ENCODE measurements around the gene ARHGAP45. TPM values are rescaled to one million over a fixed set of nuclear protein-coding genes. Genes with fewer than 3 reads are reported as not detected.
A peak's percentile ranks its signal among the peaks of the same experiment; 100 is the strongest.

Gene ARHGAP45
- total RNA-seq, 1 experiment from 2014 or later: 31.5 TPM

GRCh38 chr19:1074544-1075283, 7.7 kb downstream of the ARHGAP45 start:
- DNase-seq: peak; percentile 97
- Histone ChIP-seq H3K4me1 (ENCODE audit: low read length) (peaks cover 39% of the 10 kb centered on the region), H3K27me3 (ENCODE audit: low read length) (no peaks in the 10 kb centered on the region), H3K9ac (ENCODE audit: low read length) (peak overlapping the region; percentile 81), H3K36me3 (ENCODE audit: insufficient read depth, low read length) (peaks cover 6% of the 10 kb centered on the region; the same call in 1 of the 2 replicates), H3K79me2 (ENCODE audit: low read length) (no peaks in the 10 kb centered on the region), H3K9me3 (ENCODE audit: low read length) (no peaks in the 10 kb centered on the region), H3K4me2 (ENCODE audit: low read depth, low read length, poor library complexity, severe bottlenecking) (peak overlapping the region; percentile 97), H2AFZ (ENCODE audit: low read length) (peak overlapping the region; percentile 76; the same call in 1 of the 2 replicates), H3K4me3 (ENCODE audit: low read length) (peak overlapping the region; percentile 78), H3K9me2 (replicated peaks; ENCODE audit: insufficient read depth, low read length) (no peaks in the 10 kb centered on the region), H4K20me1 (ENCODE audit: insufficient read depth, low read depth, low read length) (peaks cover 5% of the 10 kb centered on the region; the same call in 1 of the 2 replicates), H3K27ac (ENCODE audit: low read length) (peak overlapping the region; percentile 90)

- Histone ChIP-seq H3K27me3 (ENCODE audit: low read length) (no peaks in the 10 kb centered on the region), H3K4me3 (ENCODE audit: low read length) (no peak overlapping the region), H3K9me3 (ENCODE audit: low read length) (no peaks in the 10 kb centered on the region), H3K9ac (ENCODE audit: low read length) (0 out of 2 replicates have a peak overlapping the region, but pooled peaks have one; percentile 81), H2AFZ (ENCODE audit: low read length) (no peak overlapping the region), H4K20me1 (ENCODE audit: insufficient read depth, low read depth, low read length) (peaks cover 5% of the 10 kb centered on the region; the same call in 1 of the 2 replicates), H3K27ac (ENCODE audit: low read length) (peak overlapping the region; percentile 90), H3K4me2 (ENCODE audit: low read depth, low read length, poor library complexity, severe bottlenecking) (no peak overlapping the region), H3K36me3 (ENCODE audit: insufficient read depth, low read length) (peaks cover 6% of the 10 kb centered on the region; the same call in 1 of the 2 replicates), H3K9me2 (replicated peaks; ENCODE audit: insufficient read depth, low read length) (no peaks in the 10 kb centered on the region), H3K4me1 (ENCODE audit: low read length) (peaks cover 39% of the 10 kb centered on the region), H3K79me2 (ENCODE audit: low read length) (no peaks in the 10 kb centered on the region)
- DNase-seq: no peak
Measured at GRCh38 chr19:1076046-1076386, 9.0 kb downstream of the ARHGAP45 start.

GRCh38 chr19:1076951-1077350, 10.0 kb downstream of the ARHGAP45 start:
- no peak overlapping the region for H3K9ac ChIP-seq (ENCODE audit: low read length)
- H4K20me1 ChIP-seq (ENCODE audit: insufficient read depth, low read depth, low read length): peaks cover 5% of the 10 kb centered on the region; the same call in 1 of the 2 replicates

GRCh38 chr19:1079566-1080111, 12.7 kb downstream of the ARHGAP45 start:
- no peak overlapping the region for H2AFZ ChIP-seq (ENCODE audit: low read length)
- H3K79me2 ChIP-seq (ENCODE audit: low read length): no peaks in the 10 kb centered on the region
- no peak overlapping the region for H3K4me3 ChIP-seq (ENCODE audit: low read length)
- peaks cover 17% of the 10 kb centered on the region; the same call in 1 of the 2 replicates for H3K36me3 ChIP-seq (ENCODE audit: insufficient read depth, low read length)
- H3K9me3 ChIP-seq (ENCODE audit: low read length): no peaks in the 10 kb centered on the region
- no peak for DNase-seq
- H3K9me2 ChIP-seq (replicated peaks; ENCODE audit: insufficient read depth, low read length): no peaks in the 10 kb centered on the region
- H3K27ac ChIP-seq (ENCODE audit: low read length): no peak overlapping the region
- no peaks in the 10 kb centered on the region for H3K27me3 ChIP-seq (ENCODE audit: low read length)
- H3K4me2 ChIP-seq (ENCODE audit: low read depth, low read length, poor library complexity, severe bottlenecking): no peak overlapping the region
- H3K4me1 ChIP-seq (ENCODE audit: low read length): peaks cover 43% of the 10 kb centered on the region
- peaks cover 6% of the 10 kb centered on the region for H4K20me1 ChIP-seq (ENCODE audit: insufficient read depth, low read depth, low read length)
- no peak overlapping the region for H3K9ac ChIP-seq (ENCODE audit: low read length)

More at GRCh38 chr19:1076951-1077350, 10.0 kb downstream of the ARHGAP45 start:
- H3K9me2 ChIP-seq (replicated peaks; ENCODE audit: insufficient read depth, low read length): no peaks in the 10 kb centered on the region
- H3K9me3 ChIP-seq (ENCODE audit: low read length): no peaks in the 10 kb centered on the region
- H3K27me3 ChIP-seq (ENCODE audit: low read length): no peaks in the 10 kb centered on the region
- H3K4me2 ChIP-seq (ENCODE audit: low read depth, low read length, poor library complexity, severe bottlenecking): peak overlapping the region; percentile 60
- peak overlapping the region; percentile 55; the same call in 1 of the 2 replicates for H3K4me3 ChIP-seq (ENCODE audit: low read length)
- peaks cover 39% of the 10 kb centered on the region for H3K4me1 ChIP-seq (ENCODE audit: low read length)
- H3K36me3 ChIP-seq (ENCODE audit: insufficient read depth, low read length): peaks cover 6% of the 10 kb centered on the region; the same call in 1 of the 2 replicates
- H3K79me2 ChIP-seq (ENCODE audit: low read length): no peaks in the 10 kb centered on the region
- no peak overlapping the region for H2AFZ ChIP-seq (ENCODE audit: low read length)
- DNase-seq: peak; percentile 99
- peak overlapping the region; percentile 90 for H3K27ac ChIP-seq (ENCODE audit: low read length)

- H3K27me3 ChIP-seq (ENCODE audit: low read length): no peaks in the 10 kb centered on the region
- no peak overlapping the region for H3K4me3 ChIP-seq (ENCODE audit: low read length)
- peaks cover 6% of the 10 kb centered on the region for H4K20me1 ChIP-seq (ENCODE audit: insufficient read depth, low read depth, low read length)
- no peak overlapping the region for H3K27ac ChIP-seq (ENCODE audit: low read length)
- no peak for DNase-seq
- H3K9me2 ChIP-seq (replicated peaks; ENCODE audit: insufficient read depth, low read length): no peaks in the 10 kb centered on the region
- H3K79me2 ChIP-seq (ENCODE audit: low read length): no peaks in the 10 kb centered on the region
- peaks cover 17% of the 10 kb centered on the region; the same call in 1 of the 2 replicates for H3K36me3 ChIP-seq (ENCODE audit: insufficient read depth, low read length)
- H3K4me2 ChIP-seq (ENCODE audit: low read depth, low read length, poor library complexity, severe bottlenecking): no peak overlapping the region
- no peak overlapping the region for H3K9ac ChIP-seq (ENCODE audit: low read length)
- no peaks in the 10 kb centered on the region for H3K9me3 ChIP-seq (ENCODE audit: low read length)
- H2AFZ ChIP-seq (ENCODE audit: low read length): no peak overlapping the region
- H3K4me1 ChIP-seq (ENCODE audit: low read length): peaks cover 36% of the 10 kb centered on the region
Measured at GRCh38 chr19:1080360-1081161, 13.6 kb downstream of the ARHGAP45 start.

- peaks cover 15% of the 10 kb centered on the region; the same call in 1 of the 2 replicates for H3K36me3 ChIP-seq (ENCODE audit: insufficient read depth, low read length)
- no peak overlapping the region for H3K9ac ChIP-seq (ENCODE audit: low read length)
- H3K9me2 ChIP-seq (replicated peaks; ENCODE audit: insufficient read depth, low read length): no peaks in the 10 kb centered on the region
- DNase-seq: no peak
- no peak overlapping the region for H3K27ac ChIP-seq (ENCODE audit: low read length)
- no peak overlapping the region for H2AFZ ChIP-seq (ENCODE audit: low read length)
- no peaks in the 10 kb centered on the region for H3K27me3 ChIP-seq (ENCODE audit: low read length)
- no peak overlapping the region for H3K4me3 ChIP-seq (ENCODE audit: low read length)
- no peak overlapping the region for H3K4me2 ChIP-seq (ENCODE audit: low read depth, low read length, poor library complexity, severe bottlenecking)
- H3K4me1 ChIP-seq (ENCODE audit: low read length): peaks cover 28% of the 10 kb centered on the region
- no peaks in the 10 kb centered on the region for H3K9me3 ChIP-seq (ENCODE audit: low read length)
- no peaks in the 10 kb centered on the region for H3K79me2 ChIP-seq (ENCODE audit: low read length)
- H4K20me1 ChIP-seq (ENCODE audit: insufficient read depth, low read depth, low read length): peaks cover 6% of the 10 kb centered on the region
Measured at GRCh38 chr19:1081301-1082164, 14.6 kb downstream of the ARHGAP45 start.

- peaks cover 21% of the 10 kb centered on the region for H3K4me1 ChIP-seq (ENCODE audit: low read length)
- no peaks in the 10 kb centered on the region for H3K27me3 ChIP-seq (ENCODE audit: low read length)
- H3K9me2 ChIP-seq (replicated peaks; ENCODE audit: insufficient read depth, low read length): no peaks in the 10 kb centered on the region
- peak overlapping the region; percentile 43 for H3K4me2 ChIP-seq (ENCODE audit: low read depth, low read length, poor library complexity, severe bottlenecking)
- peaks cover 6% of the 10 kb centered on the region for H4K20me1 ChIP-seq (ENCODE audit: insufficient read depth, low read depth, low read length)
- peaks cover 15% of the 10 kb centered on the region; the same call in 1 of the 2 replicates for H3K36me3 ChIP-seq (ENCODE audit: insufficient read depth, low read length)
- H3K9ac ChIP-seq (ENCODE audit: low read length): no peak overlapping the region
- DNase-seq: peak; percentile 97
- no peak overlapping the region for H2AFZ ChIP-seq (ENCODE audit: low read length)
- H3K79me2 ChIP-seq (ENCODE audit: low read length): no peaks in the 10 kb centered on the region
- H3K9me3 ChIP-seq (ENCODE audit: low read length): no peaks in the 10 kb centered on the region
- H3K27ac ChIP-seq (ENCODE audit: low read length): no peak overlapping the region; the same call in 1 of the 2 replicates
- no peak overlapping the region; the same call in 1 of the 2 replicates for H3K4me3 ChIP-seq (ENCODE audit: low read length)
Measured at GRCh38 chr19:1082165-1082927, 15.4 kb downstream of the ARHGAP45 start.
